M059J (cell line): ENCODE data around the gene SAMD5. TPM values are rescaled to one million over a fixed set of nuclear protein-coding genes. Genes with fewer than 3 reads are reported as not detected.

Experiments used
- DNase-seq: peaks from one replicate; pipeline ENCODE4 v3.0.0-alpha.2; 2012; ENCODE audit warnings: low read depth
- total RNA-seq: library from RNA; depleted of rRNA; stranded (reverse); fragments of >200 nt; shearing (Covaris generic); gene quantifications from 2 replicates; pipeline ENCODE4 v1.2.3, GENCODE V29; 2014

SAMD5 gene
- total RNA-seq, 1 experiment from 2014 or later: 0.07 TPM

DNA sequence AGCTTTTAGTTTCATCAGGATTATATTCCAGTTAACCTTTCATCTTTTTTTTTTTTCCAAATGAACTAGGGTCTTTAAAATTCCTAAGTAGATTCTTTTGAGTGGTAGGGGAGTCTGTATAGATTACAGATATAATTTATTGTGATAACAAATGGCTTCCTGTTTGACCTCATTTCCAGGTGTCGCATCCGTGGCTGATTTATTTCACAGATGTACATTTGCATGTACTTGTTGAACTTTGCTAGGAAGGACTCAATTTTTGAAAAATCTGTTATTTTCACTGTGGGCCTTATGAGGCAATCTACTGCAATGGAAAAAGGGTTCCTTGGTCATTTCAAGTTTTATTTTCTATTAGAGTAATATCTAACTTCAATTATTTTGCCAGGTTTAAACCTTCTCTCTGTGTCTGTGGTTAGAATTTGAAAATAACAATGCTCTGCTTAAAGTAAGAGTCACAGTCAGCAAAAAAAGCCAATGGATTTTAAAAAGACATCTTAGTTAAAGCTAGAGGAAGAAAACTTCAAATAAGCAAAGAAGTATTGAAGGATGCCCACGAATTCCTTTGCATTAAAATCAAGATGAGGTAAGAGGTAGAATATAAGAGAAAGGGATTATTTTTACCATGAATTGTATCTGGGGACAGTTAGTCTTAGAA, 57.9 kb downstream of the SAMD5 start:
- no peak for DNase-seq

DNA sequence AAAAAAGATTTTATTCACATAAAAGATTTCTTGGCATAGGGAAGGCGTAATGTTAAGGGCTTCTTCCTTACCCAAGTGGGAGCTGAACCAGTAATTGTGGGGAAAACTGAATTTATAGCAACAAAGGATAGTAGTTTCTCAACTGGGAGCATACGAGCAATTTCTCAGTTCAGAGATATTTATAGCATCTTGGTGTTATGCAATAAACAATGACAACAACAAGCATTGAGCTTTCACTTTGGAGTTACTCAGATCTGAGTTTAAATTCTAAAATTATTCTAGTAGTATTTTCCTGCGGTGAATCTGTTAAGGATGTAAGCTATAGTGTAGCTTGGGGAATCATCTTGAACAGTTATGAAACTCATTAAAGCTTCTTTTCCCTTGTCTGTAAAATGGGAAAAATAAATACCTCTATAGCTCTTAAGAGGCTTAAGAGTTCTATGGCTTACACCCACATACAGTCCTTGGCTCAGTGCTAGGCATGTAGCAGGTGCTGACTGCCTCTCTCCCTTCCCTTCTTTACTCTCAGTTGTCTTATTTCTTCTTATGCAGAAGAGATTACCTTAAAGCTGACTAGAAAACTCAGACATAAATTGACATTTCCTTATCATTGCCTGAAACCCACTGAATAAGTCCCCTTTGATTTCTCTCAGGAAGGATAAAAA, 58.8 kb downstream of the SAMD5 start:
- no peak for DNase-seq

DNA sequence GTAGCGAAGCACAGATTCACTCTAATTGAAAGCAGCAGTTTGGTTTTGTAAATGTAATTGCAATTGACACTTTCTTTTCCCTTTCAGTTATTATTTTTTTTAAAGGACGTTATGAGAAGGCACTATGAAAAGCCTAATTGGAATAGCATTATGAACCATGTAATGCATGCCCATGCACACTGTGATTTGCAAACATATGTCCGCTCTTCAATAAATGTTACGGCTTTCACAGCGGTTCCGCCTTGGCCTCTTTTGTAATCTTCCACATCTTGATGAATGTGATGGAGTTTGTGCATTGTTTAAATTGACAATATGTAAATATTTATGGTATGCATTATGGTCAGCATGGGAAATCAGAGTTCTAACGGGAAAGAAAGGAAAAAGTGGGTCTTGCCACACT, 61.3 kb downstream of the SAMD5 start:
- DNase-seq: no peak

DNA sequence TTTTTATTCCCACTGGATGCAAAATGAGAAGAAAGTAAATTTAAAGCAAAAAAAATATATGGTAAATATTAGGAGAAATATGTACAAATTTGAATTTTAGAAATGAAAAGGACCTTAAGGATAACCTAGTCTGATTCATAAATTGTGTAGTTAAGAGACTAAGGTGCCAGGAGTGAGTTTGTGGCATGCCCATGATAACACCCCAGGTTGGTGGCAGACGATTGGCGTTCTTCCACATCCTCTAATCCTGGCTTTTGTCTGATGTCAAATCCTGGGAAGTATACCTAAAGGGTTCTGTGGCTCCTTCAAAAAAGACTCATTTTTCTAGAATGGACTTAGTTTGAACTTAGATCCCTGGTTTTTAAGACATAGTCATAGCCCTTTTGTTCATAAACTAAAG, 62.2 kb downstream of the SAMD5 start:
- DNase-seq: no peak

DNA sequence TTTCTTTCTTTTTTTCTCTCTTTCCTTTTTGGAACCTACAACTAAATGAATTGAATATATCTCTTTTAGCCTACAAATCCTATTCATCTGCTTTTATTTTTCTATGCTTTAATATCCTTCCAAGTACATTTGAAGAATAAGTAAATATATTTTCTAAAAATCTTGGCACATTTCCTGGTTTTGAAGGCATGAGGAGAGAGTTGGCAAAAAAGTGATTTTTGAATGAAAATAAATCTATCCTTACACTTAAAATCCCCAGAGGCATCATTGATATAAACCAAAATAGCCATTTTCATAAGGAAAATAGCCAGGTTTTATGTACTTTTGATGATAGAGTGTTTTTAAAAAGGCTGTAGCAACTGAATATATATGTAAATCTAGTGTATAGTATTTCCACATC, 69.0 kb downstream of the SAMD5 start:
- DNase-seq: no peak

DNA sequence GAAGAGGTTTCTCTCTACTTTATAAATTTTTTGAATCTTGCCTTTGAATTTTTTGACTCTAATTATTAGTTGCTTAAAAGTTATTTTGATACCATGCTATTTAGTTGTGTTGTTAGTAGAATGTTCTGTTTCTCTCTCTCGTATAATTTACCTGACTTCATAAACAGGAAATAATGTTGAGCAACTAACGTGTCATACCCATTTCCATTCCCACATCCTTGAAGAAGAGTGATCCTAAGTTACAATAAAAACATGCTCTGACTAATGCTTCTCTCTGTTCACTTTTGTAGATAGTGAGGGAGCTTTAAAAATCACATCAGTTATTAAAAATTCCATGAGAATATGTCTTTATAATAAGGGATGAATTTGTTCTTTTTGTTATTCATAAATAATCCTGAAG, 69.7 kb downstream of the SAMD5 start:
- DNase-seq: no peak

DNA sequence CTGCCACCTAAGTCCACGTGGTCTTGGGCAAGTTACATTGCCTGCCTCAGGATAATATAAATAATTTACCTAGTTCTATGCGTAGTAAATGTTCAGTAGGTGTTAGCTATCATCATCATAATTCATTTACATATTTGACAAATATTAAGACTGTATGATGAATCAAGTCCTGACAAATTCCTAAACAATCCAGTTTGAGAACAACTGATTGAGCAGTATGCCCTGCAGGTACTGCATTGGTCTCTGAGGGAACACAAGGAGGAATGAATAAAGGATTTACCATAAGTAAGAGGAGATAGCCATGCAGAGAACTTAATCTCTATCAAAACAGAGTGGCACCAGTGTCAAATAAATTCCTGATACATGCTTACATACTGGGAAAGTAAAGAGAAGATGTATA, 70.4 kb downstream of the SAMD5 start:
- DNase-seq: no peak

DNA sequence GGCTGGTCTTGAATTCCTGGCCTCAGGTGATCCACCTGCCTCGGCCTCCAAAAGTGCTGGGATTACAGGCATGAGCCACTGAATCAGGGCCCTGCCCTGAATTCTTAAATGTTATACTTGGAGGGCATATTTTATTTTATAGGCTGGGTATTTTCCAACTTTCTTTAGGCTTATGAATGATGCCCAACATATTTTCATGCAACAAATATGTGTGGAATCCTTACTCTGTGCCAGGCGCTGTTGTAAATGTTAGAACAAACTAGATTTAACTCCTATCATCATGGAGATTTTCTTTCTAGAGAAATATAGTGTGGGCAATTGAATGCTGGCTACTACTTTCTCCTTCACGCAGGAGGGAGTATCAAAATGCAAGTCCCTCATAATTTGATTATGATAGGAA, 71.2 kb downstream of the SAMD5 start:
- no peak for DNase-seq

DNA sequence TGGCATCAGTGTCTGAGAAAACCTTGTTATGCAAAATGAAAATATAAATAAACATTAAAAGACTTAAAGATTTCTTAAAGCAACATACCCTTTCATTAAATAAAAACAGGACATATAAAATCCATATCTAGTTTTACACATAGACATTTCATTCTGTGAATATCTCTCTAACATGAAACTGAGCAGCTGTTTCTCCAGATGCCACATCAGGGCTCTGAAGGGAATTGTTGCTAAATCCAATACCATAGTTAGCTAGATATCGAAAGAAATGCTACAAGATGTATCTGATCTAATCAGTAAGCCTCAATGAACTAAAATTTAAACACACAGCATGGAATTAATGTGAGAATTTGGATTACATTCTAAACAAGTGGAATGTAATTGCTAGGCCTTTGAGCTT, 74.5 kb downstream of the SAMD5 start:
- no peak for DNase-seq

DNA sequence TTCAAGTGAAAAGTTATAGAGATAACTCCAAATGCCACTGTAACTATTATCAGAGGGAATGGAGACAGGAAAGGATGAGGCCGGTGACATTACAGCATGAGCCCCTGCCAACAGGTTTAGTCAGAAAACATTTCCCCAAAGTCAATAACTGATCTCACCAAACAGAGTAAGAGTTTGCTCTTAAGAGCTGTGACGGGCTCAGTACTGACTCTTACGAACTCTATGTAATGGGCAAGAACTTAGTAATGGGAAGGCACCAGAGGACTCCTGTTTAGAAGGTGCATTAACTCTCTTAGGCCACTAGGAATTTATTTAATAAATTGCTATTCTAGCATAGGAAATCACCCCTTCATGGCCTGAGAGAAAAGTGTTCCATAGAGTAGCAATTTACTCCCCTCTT, 76.8 kb downstream of the SAMD5 start:
- DNase-seq: no peak

DNA sequence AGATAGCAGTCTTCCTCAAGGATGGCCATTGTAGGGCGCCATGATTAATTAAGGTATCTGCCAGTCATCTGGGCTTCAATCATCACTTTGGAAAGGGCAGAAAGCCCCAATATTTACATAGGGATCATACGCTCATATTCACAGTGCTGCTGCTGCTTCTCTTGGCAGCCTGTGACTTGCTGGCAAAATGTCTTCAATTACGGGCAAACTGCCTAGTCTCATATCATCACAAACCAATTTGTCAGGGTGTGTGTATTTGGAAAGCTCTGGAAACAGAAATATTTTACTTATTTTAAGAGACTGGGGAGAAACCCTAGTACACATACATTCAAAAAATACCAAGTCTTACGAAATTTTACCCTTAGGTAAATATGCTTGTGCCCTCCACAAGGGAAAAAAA, 77.6 kb downstream of the SAMD5 start:
- no peak for DNase-seq

DNA sequence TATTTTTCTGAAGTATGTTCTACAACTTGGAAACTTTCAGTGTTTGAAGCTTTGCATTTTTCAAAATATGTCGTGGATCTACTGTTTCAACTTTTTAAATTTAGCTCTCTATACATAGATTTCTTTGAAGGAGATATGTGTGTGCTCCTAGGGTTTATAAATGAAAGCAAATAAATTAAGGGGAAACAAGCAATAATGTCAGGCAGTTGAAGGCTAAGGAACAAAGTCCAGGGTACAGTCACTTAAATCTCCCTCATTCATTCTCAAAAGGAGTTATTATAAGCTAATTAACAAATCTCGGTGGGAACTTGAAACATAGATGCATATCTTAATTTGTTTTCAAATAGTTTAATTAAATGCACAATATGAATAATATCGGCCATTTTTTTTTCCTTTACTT, 79.4 kb downstream of the SAMD5 start:
- no peak for DNase-seq

DNA sequence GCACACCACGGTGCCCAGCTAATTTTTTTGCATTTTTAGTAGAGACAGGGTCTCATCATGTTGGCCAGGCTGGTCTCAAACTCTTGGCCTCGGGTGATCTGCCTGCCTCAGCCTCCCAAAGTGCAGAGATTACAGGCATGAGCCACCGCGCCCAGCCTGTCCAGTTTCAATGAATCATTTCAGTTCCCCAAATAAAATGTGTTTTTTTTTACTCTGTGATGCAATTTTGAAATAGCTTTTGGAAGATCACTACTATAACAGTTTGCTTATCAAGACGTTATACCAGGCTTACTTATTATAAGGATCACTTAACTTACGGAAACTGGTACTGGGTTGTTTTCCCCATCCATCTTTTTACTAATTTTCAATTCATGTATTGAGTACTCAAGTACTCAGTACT, 80.0 kb downstream of the SAMD5 start:
- no peak for DNase-seq

DNA sequence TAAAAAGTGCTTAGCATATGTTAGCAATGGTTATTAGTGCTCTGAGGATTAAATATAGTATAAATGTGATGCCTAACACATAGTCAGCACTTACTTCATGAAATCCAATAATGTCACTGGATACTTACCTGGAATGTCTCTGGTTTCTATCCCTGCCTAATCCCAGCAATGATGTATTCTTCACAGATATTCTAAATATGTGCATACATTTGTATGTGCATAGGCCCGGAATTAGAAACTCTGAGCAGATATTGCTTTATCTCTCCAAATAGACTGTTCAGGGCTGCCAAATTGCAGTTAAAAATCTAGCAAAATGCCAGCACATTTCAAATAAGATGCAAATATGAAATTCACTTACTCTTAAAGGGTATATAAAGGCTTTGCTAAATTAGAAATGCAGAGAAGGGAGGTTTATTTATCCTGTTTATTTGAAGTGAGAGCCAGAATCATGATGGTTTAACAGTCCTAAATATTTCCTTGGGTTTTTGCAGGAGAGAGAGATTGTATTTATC, 81.3 kb downstream of the SAMD5 start:
- DNase-seq: no peak

DNA sequence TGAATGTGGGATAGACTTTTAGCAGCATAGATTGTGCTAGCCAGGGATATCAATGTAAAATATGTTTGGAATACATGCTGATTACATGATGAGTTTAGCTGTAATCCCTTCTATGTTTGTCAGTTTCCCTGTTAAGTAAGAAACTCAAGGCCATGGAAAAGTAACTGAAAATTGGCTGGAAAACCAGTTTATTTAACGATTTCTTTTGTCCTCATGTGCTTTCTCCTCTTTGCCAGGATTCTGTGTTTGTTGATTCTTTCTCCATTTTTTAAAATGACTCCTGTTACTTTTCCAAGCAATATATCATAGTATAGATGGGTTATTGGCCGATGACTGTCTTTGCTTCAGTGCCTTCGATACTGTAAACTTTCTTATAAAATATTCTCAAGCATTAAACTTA, 87.5 kb downstream of the SAMD5 start:
- DNase-seq: no peak

DNA sequence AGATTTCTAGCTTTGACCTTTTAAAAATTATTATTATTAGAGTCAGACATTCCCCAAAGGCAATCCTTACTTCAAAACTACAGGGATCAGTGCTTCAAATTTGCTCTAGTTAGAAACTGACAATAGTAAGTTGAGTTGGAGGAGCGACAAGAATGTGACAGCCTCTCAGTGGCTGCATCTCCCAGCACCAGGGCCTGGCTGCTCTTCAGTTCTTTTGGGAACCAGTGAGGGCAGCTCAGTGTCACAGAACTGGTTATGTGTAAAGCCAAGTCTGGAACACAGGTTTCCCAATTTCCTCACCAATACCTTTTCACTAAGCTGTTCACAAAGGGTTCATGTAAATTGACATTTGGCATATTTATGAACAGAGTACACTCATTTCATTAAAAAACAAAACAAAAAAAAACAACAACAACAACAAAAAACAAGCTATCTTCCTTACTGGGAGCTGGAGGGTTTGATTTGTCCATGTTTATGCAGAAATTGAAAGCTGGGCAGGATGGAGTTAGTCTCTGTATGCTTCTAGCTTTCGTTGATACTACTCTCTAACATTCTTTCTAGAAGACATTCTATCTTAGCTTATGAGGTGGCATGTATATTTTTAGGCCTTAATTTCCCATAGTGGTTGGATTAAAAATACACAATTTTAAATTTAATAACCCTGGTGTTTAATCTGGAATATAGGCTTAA, 95.0 kb downstream of the SAMD5 start:
- DNase-seq: no peak

DNA sequence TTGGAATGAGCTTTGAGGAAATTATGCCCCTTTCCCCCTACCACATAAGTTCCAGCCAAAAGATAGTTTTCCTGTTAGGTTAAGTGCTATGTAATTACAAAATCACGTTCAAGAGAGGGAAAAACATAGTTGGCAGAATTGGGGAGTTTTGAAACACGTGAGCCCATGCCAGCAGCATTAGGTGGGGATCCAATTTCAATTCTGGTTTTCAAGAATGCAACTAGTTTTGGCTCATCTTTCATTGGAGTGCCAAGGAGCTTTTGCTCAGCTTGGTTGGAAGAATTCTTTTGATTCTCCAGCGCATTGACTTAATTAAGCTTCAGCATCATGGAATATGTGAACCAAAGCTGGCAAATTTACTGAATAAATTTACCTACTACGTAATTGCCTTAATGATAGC, 95.9 kb downstream of the SAMD5 start:
- DNase-seq: no peak

DNA sequence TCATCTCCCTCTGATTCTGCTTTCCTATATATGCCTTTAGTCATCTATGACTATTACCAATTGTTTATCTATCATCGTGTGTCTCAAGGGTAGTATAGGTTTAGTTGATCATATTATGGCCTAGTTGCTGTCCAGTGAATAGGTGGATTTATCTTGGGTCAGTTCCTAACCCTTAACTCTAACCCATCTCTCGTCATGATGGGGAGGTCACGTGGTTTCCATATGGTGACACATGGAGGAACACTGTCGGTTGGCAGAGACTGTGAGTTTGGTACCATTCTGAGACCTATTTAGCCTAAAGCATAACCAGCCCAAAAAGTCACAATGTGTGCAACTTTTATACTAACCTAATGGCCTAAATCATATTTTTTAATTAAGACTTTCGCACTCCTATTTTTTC, 103.5 kb downstream of the SAMD5 start:
- DNase-seq: no peak

DNA sequence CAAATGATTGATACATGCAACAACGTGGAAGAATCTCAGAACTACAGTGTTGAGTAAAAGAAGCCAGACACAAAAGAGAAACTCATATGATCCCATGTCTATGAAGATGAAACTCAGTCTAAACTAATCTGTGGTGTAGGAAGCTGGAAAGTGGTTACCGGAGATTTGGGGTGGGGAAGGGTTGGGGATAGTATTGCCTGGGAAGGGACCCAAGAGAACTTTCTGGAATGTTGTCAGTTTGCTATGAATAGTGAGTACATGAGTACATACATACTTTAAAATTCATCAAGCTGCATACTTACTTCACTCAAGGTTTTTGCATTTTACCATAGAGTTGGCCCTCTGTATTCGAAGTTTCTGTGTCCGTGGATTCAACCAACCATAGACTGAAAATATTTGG, 106.0 kb downstream of the SAMD5 start:
- DNase-seq: no peak

DNA sequence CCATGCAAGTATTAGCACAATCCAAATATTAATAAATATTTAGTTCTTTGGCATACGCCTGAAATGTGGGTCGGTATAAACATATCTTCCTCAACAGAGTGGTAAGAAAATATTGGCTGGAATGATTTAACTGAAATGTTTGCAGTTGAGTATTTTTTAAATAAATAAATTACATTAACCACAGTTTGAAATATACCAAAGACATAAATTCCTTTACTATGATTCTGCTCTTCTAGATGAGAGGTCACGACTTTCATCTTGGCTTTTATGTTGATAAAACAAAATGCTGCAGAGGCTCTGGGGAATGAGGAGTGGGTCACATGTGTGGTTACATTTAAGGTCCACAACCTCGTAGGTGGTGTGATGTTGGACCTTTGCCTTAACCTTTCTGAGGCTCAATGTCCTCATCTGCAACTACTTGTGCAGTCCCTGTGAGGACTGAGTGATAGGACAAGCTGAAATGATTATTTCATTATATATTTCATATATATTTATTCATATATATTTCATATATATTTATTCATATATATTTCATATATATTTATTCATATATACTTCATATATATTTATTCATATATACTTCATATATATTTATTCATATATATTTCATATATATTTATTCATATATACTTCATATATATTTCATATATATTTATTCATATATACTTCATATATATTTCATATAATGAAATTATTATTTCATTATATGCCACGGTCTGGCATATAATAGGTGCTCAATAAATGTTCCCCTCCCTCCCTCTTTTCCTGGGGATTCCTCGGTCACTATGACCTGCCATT, 107.4 kb downstream of the SAMD5 start:
- peak; percentile 6 for DNase-seq

DNA sequence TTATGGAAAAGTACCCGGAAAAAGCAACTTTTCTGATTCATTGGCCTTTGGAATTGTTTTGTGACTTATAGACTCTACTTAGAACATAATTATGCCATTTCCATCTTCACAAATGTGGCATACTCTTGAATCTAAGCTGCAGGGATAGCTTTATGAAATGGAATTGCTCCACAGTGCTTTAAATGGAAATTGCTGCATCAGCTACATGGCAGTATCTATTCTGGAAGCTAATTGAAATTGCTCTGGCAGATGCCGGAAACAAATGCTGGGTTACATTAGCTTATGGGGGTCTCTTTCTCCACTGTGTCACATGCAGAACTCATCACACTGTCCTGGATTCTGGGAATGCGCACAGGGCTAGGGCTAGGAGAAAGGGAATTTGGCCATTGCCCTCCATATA, 108.9 kb downstream of the SAMD5 start:
- DNase-seq: no peak

DNA sequence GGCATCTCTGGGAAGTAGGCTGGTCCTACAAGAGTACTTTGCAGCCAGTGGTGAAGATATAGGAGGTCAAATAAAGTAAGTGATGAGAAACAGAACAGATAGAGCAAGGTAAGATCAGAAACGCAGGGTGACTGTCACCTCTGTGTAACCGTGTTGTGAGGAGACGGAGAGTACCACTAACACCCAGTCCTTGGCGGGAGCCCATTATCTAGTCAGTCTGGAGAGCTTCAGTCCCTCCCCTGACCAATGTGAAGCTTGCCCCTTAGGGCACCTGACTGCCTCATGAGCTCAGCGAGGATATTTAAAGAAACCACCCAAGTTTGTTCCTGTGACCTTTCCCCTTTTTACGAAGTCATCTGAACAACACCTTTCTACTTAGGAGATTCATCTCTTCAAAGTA, 110.0 kb downstream of the SAMD5 start:
- no peak for DNase-seq
